Right lobe of liver (tissue), 6 donors: Measurements from ENCODE around the gene GHR. TPM values are rescaled to one million over a fixed set of nuclear protein-coding genes. Genes with fewer than 3 reads are reported as not detected.
A peak's percentile ranks its signal among the peaks of the same experiment; 100 is the strongest.
"Not testable (repeated sequence)": the region's sequence is repeated elsewhere in the genome, so short reads cannot be mapped to it uniquely, and the experiment has no call there.

Experiments
- ATAC-seq, 4 donors: fragments of 200-7000 bp; cut with Tn5 transposase; one replicate each; pipeline ENCODE4 v1.9.1; 2020; ENCODE audit warnings: mild to moderate bottlenecking in 4 of 4, moderate library complexity in 4 of 4
- DNase-seq, 3 donors: peaks; one replicate each; pipeline ENCODE4 v3.0.0-alpha.2; 2020
- H3K27ac ChIP-seq, 3 donors: fragments of 200-600 bp; one replicate each; pipeline ENCODE4 v1.8.0; 2022
- H3K27me3 ChIP-seq, 2 donors: fragments of 200-600 bp; one replicate each; pipeline ENCODE4 v1.8.0; 2022
- H3K36me3 ChIP-seq, 4 donors: fragments of 200-600 bp; sonication (generic) in 1 of 4; one replicate each; pipeline versions ENCODE4 v1.5.1 to v1.8.0; 2017 to 2022; ENCODE audit warnings: control low read depth in 1 of 4
- H3K4me1 ChIP-seq, 4 donors: fragments of 200-600 bp; sonication (generic) in 1 of 4; one replicate each; pipeline versions ENCODE4 v1.5.1 to v1.8.0; 2017 to 2022; ENCODE audit warnings: control low read depth in 1 of 4
- H3K4me3 ChIP-seq, 3 donors: fragments of 200-600 bp; one replicate each; pipeline ENCODE4 v1.8.0; 2022
- H3K9me3 ChIP-seq, 4 donors: fragments of 200-600 bp; sonication (generic) in 1 of 4; one replicate each; pipeline versions ENCODE4 v1.5.1 to v1.8.0; 2017 to 2022; ENCODE audit warnings: control low read depth in 1 of 4
- POLR2A ChIP-seq: fragments of 450-650 bp; IDR thresholded peaks from one replicate; pipeline ENCODE4 v1.6.1; 2017; ENCODE audit warnings: antibody characterized with exemption, mild to moderate bottlenecking
- WGBS: methylation state at CpG from one replicate; pipeline ENCODE4 v1.1.6; 2018; ENCODE audit warnings: low coverage, low lambda C conversion rate; ENCODE audit not compliant: insufficient coverage; ENCODE audit errors: missing lambda C conversion rate; 5-methylcytosine and 5-hydroxymethylcytosine counted together
- intact Hi-C, 2 donors: fragments of 100-400 bp; cut with DNase I; formaldehyde crosslinking; loops; one replicate each; pipeline versions ENCODE4 v1.11.2 to v1.14.1; 2022
- total RNA-seq, 6 experiments: library from RNA; depleted of rRNA in 2 of 6; stranded (reverse); fragments of >200 nt in 2 of 6; fragmentation: NEBNext Ultra II Directional in 3 of 6; extraction: Animal tissue kit (Norgen Biotek cat#: 25700) in 3 of 6; gene quantifications; one replicate each; pipeline versions ENCODE4 v1.1.0 to v1.2.4, GENCODE V29; 2016 to 2023
- TF ChIP-seq, protein P1 (sequence below), 4 donors: fragments of 200-600 bp in 3 of 4; fragments of 450-650 bp in 1 of 4; IDR thresholded peaks; one replicate each; pipeline versions ENCODE4 v1.5.1 to v1.8.0; 2016 to 2022; ENCODE audit warnings: antibody characterized with exemption in 4 of 4, mild to moderate bottlenecking in 2 of 4
- donor health status: DM: no; HTN: yes; CAD: no.
- donor health status: DM: no; HTN: no; CAD: no.
- donor health status: DM: no; HTN: no; CAD: no.
- donor health status: DM: no; HTN: yes; CAD: no.
- donor health status: DM: no; HTN: yes; CAD: no.

The GHR gene
- total RNA-seq, 6 experiments from 2014 or later = 25.9 to 90.7 (median 71.9) TPM

DNA sequence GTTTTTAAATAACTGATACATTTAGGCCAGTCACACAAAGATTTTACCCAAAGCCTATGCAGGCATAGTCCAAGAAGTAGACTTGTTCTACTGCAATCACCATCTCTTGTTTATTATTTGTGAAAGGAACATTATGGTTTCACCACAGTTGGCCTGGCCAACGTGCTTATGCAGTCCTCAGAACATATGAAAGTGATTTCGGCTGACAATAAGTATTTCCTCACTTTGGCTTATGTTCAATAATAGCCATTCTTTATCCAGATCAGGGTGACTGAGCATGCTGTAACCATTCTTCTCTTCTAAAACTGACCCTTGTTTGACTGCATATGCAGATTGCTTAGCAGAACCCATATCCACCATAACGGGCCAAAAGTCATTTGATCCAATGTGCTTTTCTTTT lies 256.8 kb downstream of the GHR start:
- Histone ChIP-seq H3K27ac (no peak overlapping the region), H3K9me3 (no peaks in the 10 kb centered on the region), H3K4me3 (no peak overlapping the region), H3K27me3 (no peaks in the 10 kb centered on the region), H3K36me3 (no peaks in the 10 kb centered on the region), H3K4me1 (no peaks in the 10 kb centered on the region)
- DNase-seq (no peak), ATAC-seq (peak in 1 of 4 donors; percentile 9)
- 69% methylated on average over 3 of the region's 3 CpGs for WGBS
- no peak for TF ChIP-seq POLR2A
- TF ChIP-seq, protein P1, sequence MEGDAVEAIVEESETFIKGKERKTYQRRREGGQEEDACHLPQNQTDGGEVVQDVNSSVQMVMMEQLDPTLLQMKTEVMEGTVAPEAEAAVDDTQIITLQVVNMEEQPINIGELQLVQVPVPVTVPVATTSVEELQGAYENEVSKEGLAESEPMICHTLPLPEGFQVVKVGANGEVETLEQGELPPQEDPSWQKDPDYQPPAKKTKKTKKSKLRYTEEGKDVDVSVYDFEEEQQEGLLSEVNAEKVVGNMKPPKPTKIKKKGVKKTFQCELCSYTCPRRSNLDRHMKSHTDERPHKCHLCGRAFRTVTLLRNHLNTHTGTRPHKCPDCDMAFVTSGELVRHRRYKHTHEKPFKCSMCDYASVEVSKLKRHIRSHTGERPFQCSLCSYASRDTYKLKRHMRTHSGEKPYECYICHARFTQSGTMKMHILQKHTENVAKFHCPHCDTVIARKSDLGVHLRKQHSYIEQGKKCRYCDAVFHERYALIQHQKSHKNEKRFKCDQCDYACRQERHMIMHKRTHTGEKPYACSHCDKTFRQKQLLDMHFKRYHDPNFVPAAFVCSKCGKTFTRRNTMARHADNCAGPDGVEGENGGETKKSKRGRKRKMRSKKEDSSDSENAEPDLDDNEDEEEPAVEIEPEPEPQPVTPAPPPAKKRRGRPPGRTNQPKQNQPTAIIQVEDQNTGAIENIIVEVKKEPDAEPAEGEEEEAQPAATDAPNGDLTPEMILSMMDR (IDR thresholded peaks at IDR 0.05) = no peak
- intact Hi-C loops = no loop called here

DNA sequence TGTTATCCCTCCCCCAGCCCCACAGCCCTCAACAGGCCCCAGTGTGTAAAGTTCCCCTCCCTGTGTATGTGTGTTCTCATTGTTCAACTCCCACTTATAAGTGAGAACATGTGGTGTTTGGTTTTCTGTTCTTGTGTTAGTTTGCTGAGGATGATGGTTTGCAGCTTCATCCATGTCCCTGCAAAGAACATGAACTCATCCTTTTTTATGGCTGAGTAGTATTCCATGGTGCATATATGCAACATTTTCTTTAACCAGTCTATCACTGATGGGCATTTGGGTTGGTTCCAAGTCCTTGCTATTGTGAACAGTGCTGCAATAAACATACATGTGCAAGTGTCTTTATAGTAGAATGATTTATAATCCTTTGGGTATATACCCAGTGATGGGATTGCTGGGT lies 261.8 kb downstream of the GHR start:
- H3K4me3 ChIP-seq, H3K36me3 ChIP-seq, intact Hi-C loops, H3K9me3 ChIP-seq, DNase-seq, ATAC-seq, H3K27ac ChIP-seq, H3K27me3 ChIP-seq, H3K4me1 ChIP-seq: not testable (repeated sequence)

DNA sequence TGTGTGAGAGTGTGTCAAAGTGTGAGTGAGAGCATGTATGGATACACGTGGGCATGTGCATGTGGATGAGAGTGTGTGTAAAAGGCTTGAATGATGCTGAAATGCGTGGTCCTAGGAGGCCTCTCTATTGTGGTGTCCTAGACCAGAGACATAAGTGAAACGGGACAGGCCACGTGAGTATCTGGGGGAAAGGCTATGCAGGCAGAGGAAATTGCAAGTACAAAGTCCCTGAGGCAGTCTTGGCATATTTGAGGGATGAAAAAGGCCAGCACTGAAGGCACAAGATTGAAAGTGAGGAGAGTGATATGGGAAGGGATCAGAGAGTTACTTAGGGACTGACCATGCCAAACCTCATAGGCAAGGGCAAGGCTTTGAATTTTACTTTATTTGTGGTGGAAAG lies 266.2 kb downstream of the GHR start:
- Histone ChIP-seq H3K27ac (no peak overlapping the region), H3K4me1 (peaks cover 0 to 9% (median 0%) of the 10 kb centered on the region in 4 donors), H3K27me3 (no peaks in the 10 kb centered on the region), H3K9me3 (no peaks in the 10 kb centered on the region), H3K36me3 (peaks cover 0 to 4% (median 0%) of the 10 kb centered on the region in 4 donors), H3K4me3 (no peak overlapping the region)
- WGBS = 47% methylated on average over 4 of the region's 4 CpGs
- no peak for TF ChIP-seq POLR2A
- TF ChIP-seq, protein P1 (IDR thresholded peaks at IDR 0.05) = no peak
- DNase-seq (peak in 2 of 3 donors; percentile 49 to 52), ATAC-seq (peak; percentile 79 to 91 (median 80))
- intact Hi-C loops = no loop called here

DNA sequence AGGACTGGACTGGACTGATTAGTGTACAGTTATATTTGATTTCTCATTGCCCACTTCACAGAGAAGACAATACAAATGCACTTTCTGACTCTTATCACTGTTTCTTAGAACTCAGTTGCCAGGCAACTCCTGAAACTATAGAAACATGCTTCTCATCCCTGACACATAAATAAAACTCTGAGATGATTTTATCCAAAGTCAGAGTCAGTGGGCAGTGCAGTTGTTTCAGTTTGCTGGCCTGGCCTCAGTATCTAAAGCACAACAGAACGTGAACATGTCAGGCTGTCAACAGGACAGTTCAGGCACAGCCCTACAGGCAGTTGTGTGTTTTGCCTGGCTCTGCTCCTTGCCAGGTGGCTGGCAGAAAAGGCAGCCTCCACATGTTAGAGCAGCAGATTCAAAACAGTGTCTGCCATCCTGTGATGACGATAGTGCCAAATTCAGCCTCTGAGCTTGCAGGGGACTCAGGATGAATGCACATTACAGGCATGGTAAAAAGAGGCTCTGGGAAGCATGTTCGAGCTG lies 268.2 kb downstream of the GHR start:
- TF ChIP-seq, protein P1 (IDR thresholded peaks at IDR 0.05) = no peak
- TF ChIP-seq POLR2A = no peak
- H3K27ac ChIP-seq = no peak overlapping the region
- ATAC-seq = peak in 1 of 4 donors; percentile 22

DNA sequence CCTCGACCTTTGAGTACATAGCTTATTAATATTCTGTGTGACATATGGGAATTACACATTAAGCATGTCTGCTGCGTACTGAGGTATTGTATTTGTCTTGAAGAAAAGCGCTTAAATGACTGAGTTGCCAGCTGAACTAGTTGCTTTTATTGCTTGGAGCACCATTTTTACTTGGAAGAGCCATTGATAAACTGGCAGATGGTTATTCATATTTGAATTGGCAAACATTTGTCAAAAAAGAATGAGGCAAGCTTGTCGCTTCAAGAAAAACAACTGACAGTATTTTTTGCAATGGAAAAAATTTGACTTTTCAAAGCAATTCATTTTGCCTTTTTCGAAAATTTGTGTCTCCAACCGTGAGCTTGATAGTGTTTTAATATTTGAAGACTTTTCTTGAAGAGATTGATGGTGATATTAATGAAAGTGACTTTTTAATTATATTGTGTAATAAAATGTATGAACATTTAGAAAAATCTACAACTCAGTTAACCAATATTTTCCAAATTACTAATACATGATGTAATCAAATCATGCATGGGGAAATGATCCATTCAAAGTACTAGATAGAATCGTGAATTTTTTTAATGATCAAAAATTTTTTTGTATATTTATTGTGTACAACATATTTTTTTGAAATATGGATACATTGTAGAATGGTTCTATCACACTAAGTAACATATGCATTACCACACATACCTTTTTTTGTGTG lies 278.3 kb downstream of the GHR start:
- intact Hi-C loops = no loop called here
- no peak for TF ChIP-seq POLR2A
- TF ChIP-seq, protein P1 (IDR thresholded peaks at IDR 0.05) = no peak
- Histone ChIP-seq H3K9me3 (no peaks in the 10 kb centered on the region), H3K36me3 (peaks cover 0 to 6% (median 3%) of the 10 kb centered on the region in 4 donors), H3K27ac (no peak overlapping the region), H3K4me3 (no peak overlapping the region), H3K4me1 (no peaks in the 10 kb centered on the region), H3K27me3 (no peaks in the 10 kb centered on the region)
- no peak for ATAC-seq
- no peak for DNase-seq
- 84% methylated on average over 7 of the region's 7 CpGs for WGBS

More for the DNA sequence above, 268.2 kb downstream of the GHR start:
- H3K9me3 ChIP-seq = no peaks in the 10 kb centered on the region
- no peak overlapping the region for H3K4me3 ChIP-seq
- 63% methylated on average over 3 of the region's 3 CpGs for WGBS
- DNase-seq = no peak
- H3K36me3 ChIP-seq = peaks cover 0 to 4% (median 0%) of the 10 kb centered on the region in 4 donors
- H3K4me1 ChIP-seq = peaks cover 0 to 9% (median 0%) of the 10 kb centered on the region in 4 donors
- intact Hi-C loops = no loop called here
- H3K27me3 ChIP-seq = no peaks in the 10 kb centered on the region
